ENCODE data around the gene ALKAL2. TPM values are rescaled to one million over a fixed set of nuclear protein-coding genes. Genes with fewer than 3 reads are reported as not detected.

The ALKAL2 gene
- polyA plus RNA-seq, 1 of the 3 experiments (the other 2 are of a cell fraction) = not detected

DNA sequence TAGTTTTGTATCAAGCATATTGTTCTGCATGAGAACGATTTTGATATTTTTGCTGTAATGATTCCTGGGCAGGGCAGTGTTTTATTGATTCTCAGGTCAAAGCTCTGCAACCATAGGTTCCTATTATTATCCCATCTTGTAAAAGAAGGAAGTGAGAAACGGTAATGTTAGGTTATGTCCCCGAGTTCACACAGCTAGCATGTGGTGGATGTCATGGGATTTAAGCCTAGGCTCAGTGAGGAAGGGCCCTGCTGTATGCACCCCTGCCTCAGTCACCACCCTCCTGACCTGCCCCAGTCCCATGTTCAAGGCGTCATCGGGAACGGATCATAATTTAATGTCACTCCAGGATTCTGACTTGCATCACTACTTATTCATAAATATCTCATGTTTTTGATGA, 12.4 kb downstream of the ALKAL2 start:
- WGBS (ENCODE audit: low lambda C conversion rate) = 85% methylated on average over 6 of the region's 6 CpGs

DNA sequence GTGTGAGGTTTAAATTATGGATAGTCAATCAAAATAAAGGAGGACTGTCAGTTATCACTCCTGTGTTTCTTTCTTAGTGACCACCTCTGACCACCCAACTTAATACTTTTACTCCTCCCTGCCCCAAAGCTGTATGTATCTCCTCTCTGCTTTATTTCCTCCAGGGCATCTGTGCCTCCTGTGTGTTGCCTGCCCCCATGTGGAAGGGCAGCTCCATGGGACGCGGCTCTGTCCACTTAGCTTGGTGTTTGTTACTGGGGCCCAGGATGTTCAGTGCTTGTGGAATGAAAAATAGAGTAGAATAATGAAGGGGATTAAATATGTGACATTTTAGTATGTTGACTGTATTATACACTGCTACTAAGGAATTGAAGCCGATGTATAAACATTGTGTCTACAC, 13.4 kb downstream of the ALKAL2 start:
- TF ChIP-seq NFIC (IDR thresholded peaks at IDR 0.05; ENCODE audit: borderline replicate concordance) (no peak), TCF12 (IDR thresholded peaks at IDR 0.05) (no peak), GABPA (IDR thresholded peaks at IDR 0.05; ENCODE audit: low read depth) (no peak), TEAD4 (IDR thresholded peaks at IDR 0.05; ENCODE audit: borderline replicate concordance, insufficient read depth) (no peak), ELF1 (IDR thresholded peaks at IDR 0.05) (no peak), RCOR1 (IDR thresholded peaks at IDR 0.05; ENCODE audit: low read length) (no peak), RAD21 (IDR thresholded peaks at IDR 0.05; ENCODE audit: low read length) (no peak), POLR2AphosphoS5 (IDR thresholded peaks at IDR 0.05; ENCODE audit: low read depth, low read length) (no peak), RFX5 (IDR thresholded peaks at IDR 0.05; ENCODE audit: low read length) (no peak), MEF2A (IDR thresholded peaks at IDR 0.05; ENCODE audit: borderline replicate concordance, low read depth) (no peak)
- TF ChIP-seq, protein P1, sequence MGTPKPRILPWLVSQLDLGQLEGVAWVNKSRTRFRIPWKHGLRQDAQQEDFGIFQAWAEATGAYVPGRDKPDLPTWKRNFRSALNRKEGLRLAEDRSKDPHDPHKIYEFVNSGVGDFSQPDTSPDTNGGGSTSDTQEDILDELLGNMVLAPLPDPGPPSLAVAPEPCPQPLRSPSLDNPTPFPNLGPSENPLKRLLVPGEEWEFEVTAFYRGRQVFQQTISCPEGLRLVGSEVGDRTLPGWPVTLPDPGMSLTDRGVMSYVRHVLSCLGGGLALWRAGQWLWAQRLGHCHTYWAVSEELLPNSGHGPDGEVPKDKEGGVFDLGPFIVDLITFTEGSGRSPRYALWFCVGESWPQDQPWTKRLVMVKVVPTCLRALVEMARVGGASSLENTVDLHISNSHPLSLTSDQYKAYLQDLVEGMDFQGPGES (IDR thresholded peaks at IDR 0.05; ENCODE audit: low read depth, low read length) = no peak
- no peak overlapping the region for H3K9ac ChIP-seq
- H4K20me1 ChIP-seq (ENCODE audit: insufficient read depth) = peaks cover 45% of the 10 kb centered on the region
- ChIA-PET POLR2A (no interaction called here), CTCF (interaction anchor here (1.0 to 3.7 kb wide), 3 partner anchors 13 to 28 kb away, joined by 3 to 9 read pairs (median 5); no protein-coding TSS in a partner anchor)
- peaks cover 85% of the 10 kb centered on the region for H3K79me2 ChIP-seq (ENCODE audit: insufficient read depth)
- 93% methylated on average over 3 of the region's 3 CpGs for WGBS (ENCODE audit: low lambda C conversion rate)
- H3K4me3 ChIP-seq (ENCODE audit: low read depth in 2 of 2, low read length in 1 of 2) = no peak overlapping the region
- no peaks in the 10 kb centered on the region for H3K9me2 ChIP-seq
- H3K36me3 ChIP-seq (replicated peaks in 1 of 2; ENCODE audit: control insufficient read depth in 1 of 2, insufficient read depth in 2 of 2, low read length in 1 of 2) = peaks cover 53 to 82% of the 10 kb centered on the region in 2 experiments
- no peaks in the 10 kb centered on the region for H3K4me1 ChIP-seq (ENCODE audit: control insufficient read depth in 1 of 2, insufficient read depth in 2 of 2, low read depth in 1 of 2, low read length in 1 of 2)
- H3K27me3 ChIP-seq (ENCODE audit: insufficient read depth) = no peaks in the 10 kb centered on the region
- no peaks in the 10 kb centered on the region for H3F3A ChIP-seq (replicated peaks; ENCODE audit: insufficient read depth)
- H2AFZ ChIP-seq (ENCODE audit: low read depth) = no peak overlapping the region
- H3K9me3 ChIP-seq = no peaks in the 10 kb centered on the region
- no peak overlapping the region for H3K27ac ChIP-seq (ENCODE audit: low read depth in 2 of 2, low read length in 1 of 2)
- no peak for DNase-seq
- H3K4me2 ChIP-seq = no peak overlapping the region

More for the DNA sequence above, 12.4 kb downstream of the ALKAL2 start:
- peaks cover 37% of the 10 kb centered on the region for H4K20me1 ChIP-seq (ENCODE audit: insufficient read depth)
- no peak overlapping the region for H3K9ac ChIP-seq
- POLR2A ChIA-PET = no interaction called here
- peaks cover 76% of the 10 kb centered on the region for H3K79me2 ChIP-seq (ENCODE audit: insufficient read depth)
- no peak overlapping the region for H3K4me3 ChIP-seq (ENCODE audit: low read depth in 2 of 2, low read length in 1 of 2)
- H3K36me3 ChIP-seq (replicated peaks in 1 of 2; ENCODE audit: control insufficient read depth in 1 of 2, insufficient read depth in 2 of 2, low read length in 1 of 2) = peaks cover 63 to 82% of the 10 kb centered on the region in 2 experiments
- H3K4me1 ChIP-seq (ENCODE audit: control insufficient read depth in 1 of 2, insufficient read depth in 2 of 2, low read depth in 1 of 2, low read length in 1 of 2) = no peaks in the 10 kb centered on the region
- no peaks in the 10 kb centered on the region for H3K27me3 ChIP-seq (ENCODE audit: insufficient read depth)
- H3F3A ChIP-seq (replicated peaks; ENCODE audit: insufficient read depth) = no peaks in the 10 kb centered on the region
- CTCF ChIA-PET = interaction anchor here (1.2 to 3.7 kb wide), 3 partner anchors 12 to 387 kb away, joined by 4 to 9 read pairs (median 4); partner anchors contain the start of gene ALKAL2
- no peak for DNase-seq
- H2AFZ ChIP-seq (ENCODE audit: low read depth) = no peak overlapping the region
- no peak overlapping the region for H3K4me2 ChIP-seq
- no peak overlapping the region for H3K27ac ChIP-seq (ENCODE audit: low read depth in 2 of 2, low read length in 1 of 2)
- H3K9me2 ChIP-seq = no peaks in the 10 kb centered on the region
- no peak for TF ChIP-seq SMC3 (IDR thresholded peaks at IDR 0.05; ENCODE audit: low read depth, low read length)
- no peak for TF ChIP-seq RXRA (IDR thresholded peaks at IDR 0.05; ENCODE audit: borderline replicate concordance, low read depth)
- no peak for TF ChIP-seq JUND (IDR thresholded peaks at IDR 0.05)
- H3K9me3 ChIP-seq = no peaks in the 10 kb centered on the region

Data from SK-N-SH (cell line).